Sigmoid colon (tissue), 4 donors: Measurements from ENCODE around the gene RPLP2.

ENCODE experiments used
- CTCF ChIP-seq, 4 experiments: fragments of 450-650 bp in 3 of 4; fragments of 200-600 bp in 1 of 4; IDR thresholded peaks; one replicate each; pipeline ENCODE4 v1.5.1; 2016 to 2019; ENCODE audit warnings: antibody characterized with exemption in 4 of 4, mild to moderate bottlenecking in 3 of 4, moderate library complexity in 2 of 4
- POLR2A ChIP-seq, 2 donors: fragments of 450-650 bp; IDR thresholded peaks; one replicate each; pipeline ENCODE4 v1.6.1; 2016; ENCODE audit warnings: antibody characterized with exemption in 2 of 2, mild to moderate bottlenecking in 2 of 2, moderate library complexity in 2 of 2
- POLR2AphosphoS5 ChIP-seq, 4 donors: sonication (generic); formaldehyde crosslinking; IDR thresholded peaks; one replicate each; pipeline ENCODE4 v1.6.1; 2017; ENCODE audit warnings: antibody characterized with exemption in 4 of 4

GRCh38 chr11:803467-803742, 6.4 kb upstream of the RPLP2 start:
- TF ChIP-seq CTCF (IDR thresholded peaks at IDR 0.05) (no peak), POLR2A (IDR thresholded peaks at IDR 0.05) (no peak), POLR2AphosphoS5 (IDR thresholded peaks at IDR 0.05) (no peak)
